Astrocyte (in vitro differentiated cells and primary cell): ENCODE measurements around the gene ZIC3. TPM values are rescaled to one million over a fixed set of nuclear protein-coding genes. Genes with fewer than 3 reads are reported as not detected.

Experiments used
- DNase-seq: peaks from one replicate; pipeline ENCODE4 v3.0.0-alpha.2; 2010; ENCODE audit warnings: low read depth
- FAIRE-seq: peaks from 2 replicates; lab custom pipeline; 2011; peaks lifted over from hg19 to GRCh38; lab: Jason Lieb, UNC
- H2AFZ ChIP-seq: 2 replicates; pipeline ENCODE4 v1.6.0; 2012; ENCODE audit warnings: low read depth, low read length, inconsistent platforms
- H3K27ac ChIP-seq: 2 replicates; pipeline ENCODE4 v1.5.1; 2011; ENCODE audit warnings: low read depth, low read length, inconsistent platforms
- H3K27me3 ChIP-seq: 2 replicates; pipeline ENCODE4 v1.6.0; 2011; ENCODE audit warnings: low read length, inconsistent platforms; ENCODE audit not compliant: insufficient read depth
- H3K36me3 ChIP-seq: 2 replicates; pipeline ENCODE4 v1.5.1; 2011; ENCODE audit warnings: low read length, inconsistent platforms; ENCODE audit not compliant: insufficient read depth
- H3K4me1 ChIP-seq: 2 replicates; pipeline ENCODE4 v1.5.1; 2011; ENCODE audit warnings: low read length, inconsistent platforms; ENCODE audit not compliant: insufficient read depth
- H3K4me2 ChIP-seq: 2 replicates; pipeline ENCODE4 v1.6.0; 2012; ENCODE audit warnings: low read length, inconsistent platforms
- H3K4me3 ChIP-seq: 2 replicates; pipeline ENCODE4 v1.5.1; 2011; ENCODE audit warnings: low read depth, mild to moderate bottlenecking, low read length, inconsistent platforms; ENCODE audit not compliant: insufficient read depth
- H3K79me2 ChIP-seq: 2 replicates; pipeline ENCODE4 v1.6.0; 2012; ENCODE audit warnings: mild to moderate bottlenecking, low read length, inconsistent platforms; ENCODE audit not compliant: insufficient read depth
- H3K9ac ChIP-seq: 2 replicates; pipeline ENCODE4 v1.6.0; 2012; ENCODE audit warnings: mild to moderate bottlenecking, low read length, inconsistent platforms
- H3K9me3 ChIP-seq: 2 replicates; pipeline ENCODE4 v1.5.1; 2012; ENCODE audit warnings: low read depth, mild to moderate bottlenecking, low read length, inconsistent platforms; ENCODE audit not compliant: insufficient read depth
- H4K20me1 ChIP-seq: 2 replicates; pipeline ENCODE4 v1.6.0; 2012; ENCODE audit warnings: low read length, inconsistent platforms; ENCODE audit not compliant: insufficient read depth
- H3K27ac Mint-ChIP-seq: one replicate; pipeline ENCODE4 v1.8.0; 2021; ENCODE audit warnings: mild to moderate bottlenecking, mixed read lengths; ENCODE audit not compliant: unreplicated experiment
- H3K27me3 Mint-ChIP-seq: one replicate; pipeline ENCODE4 v1.8.0; 2021; ENCODE audit warnings: low read depth, mixed read lengths; ENCODE audit not compliant: unreplicated experiment
- H3K36me3 Mint-ChIP-seq: one replicate; pipeline ENCODE4 v1.8.0; 2021; ENCODE audit warnings: low read depth, mixed read lengths; ENCODE audit not compliant: unreplicated experiment
- H3K4me1 Mint-ChIP-seq: one replicate; pipeline ENCODE4 v1.8.0; 2021; ENCODE audit warnings: low read depth, mixed read lengths; ENCODE audit not compliant: unreplicated experiment
- H3K4me3 Mint-ChIP-seq: one replicate; pipeline ENCODE4 v1.8.0; 2021; ENCODE audit warnings: mild to moderate bottlenecking, moderate library complexity, mixed read lengths; ENCODE audit not compliant: unreplicated experiment
- H3K9me3 Mint-ChIP-seq: one replicate; pipeline ENCODE4 v1.8.0; 2021; ENCODE audit warnings: mild to moderate bottlenecking, mixed read lengths; ENCODE audit not compliant: unreplicated experiment
- CTCF ChIP-seq: IDR thresholded peaks from 2 replicates; pipeline ENCODE4 v1.5.1; 2011; ENCODE audit warnings: low read depth, mild to moderate bottlenecking, inconsistent platforms, low read length, moderate library complexity; ENCODE audit not compliant: insufficient read depth
- EZH2 ChIP-seq: IDR thresholded peaks from 2 replicates; pipeline ENCODE4 v1.6.1; 2012; ENCODE audit warnings: mild to moderate bottlenecking, low read length, inconsistent platforms; ENCODE audit not compliant: insufficient read depth
- total RNA-seq: library from RNA; stranded (reverse); gene quantifications from 2 replicates; pipeline ENCODE4 v1.2.1, GENCODE V29; 2021

Gene ZIC3
- total RNA-seq, 1 donor from 2014 or later: 0.36 TPM

GRCh38 chrX:137563681-137564651 is 2.0 kb upstream of the ZIC3 start:
- Histone ChIP-seq H3K9ac (no peak overlapping the region), H3K36me3 (no peaks in the 10 kb centered on the region), H3K4me2 (peak overlapping the region; percentile 15), H3K79me2 (no peaks in the 10 kb centered on the region), H3K4me1 (no peaks in the 10 kb centered on the region), H4K20me1 (no peaks in the 10 kb centered on the region), H3K9me3 (no peaks in the 10 kb centered on the region), H3K27me3 (peaks cover 22% of the 10 kb centered on the region), H3K27ac (no peak overlapping the region), H3K4me3 (no peak overlapping the region), H2AFZ (no peak overlapping the region)
- no peak for DNase-seq
- Mint-ChIP-seq H3K4me1 (no peaks in the 10 kb centered on the region), H3K4me3 (no peak overlapping the region), H3K9me3 (peaks cover 4% of the 10 kb centered on the region), H3K27me3 (peaks cover 44% of the 10 kb centered on the region), H3K27ac (no peak overlapping the region), H3K36me3 (no peaks in the 10 kb centered on the region)
- TF ChIP-seq EZH2 (no peak), CTCF (no peak)
- no peak for FAIRE-seq

- peaks cover 30% of the 10 kb centered on the region for H3K27me3 ChIP-seq
- H4K20me1 ChIP-seq: no peaks in the 10 kb centered on the region
- H3K79me2 ChIP-seq: no peaks in the 10 kb centered on the region
- TF ChIP-seq CTCF (no peak), EZH2 (peak; percentile 76)
- H3K9me3 ChIP-seq: no peaks in the 10 kb centered on the region
- H3K4me2 ChIP-seq: peak overlapping the region; percentile 80
- no peaks in the 10 kb centered on the region for H3K4me1 Mint-ChIP-seq
- FAIRE-seq (no peak), DNase-seq (no peak)
- H3K9me3 Mint-ChIP-seq: peaks cover 4% of the 10 kb centered on the region
- H3K36me3 Mint-ChIP-seq: no peaks in the 10 kb centered on the region
- peak overlapping the region; percentile 84 for H3K4me3 Mint-ChIP-seq
- H3K27ac ChIP-seq: no peak overlapping the region
- peak overlapping the region; percentile 1 for H3K27ac Mint-ChIP-seq
- H3K4me1 ChIP-seq: no peaks in the 10 kb centered on the region
- H3K9ac ChIP-seq: peak overlapping the region; percentile 14
- H3K27me3 Mint-ChIP-seq: peaks cover 46% of the 10 kb centered on the region
- no peaks in the 10 kb centered on the region for H3K36me3 ChIP-seq
- peak overlapping the region; percentile 33 for H3K4me3 ChIP-seq
- peak overlapping the region; percentile 75 for H2AFZ ChIP-seq
These were observed 516 bp upstream of the ZIC3 start for GRCh38 chrX:137565318-137565904.
